NCI-H1436 (cell line): ENCODE data around the gene HSD3B2.
"Not testable (repeated sequence)": the region's sequence is repeated elsewhere in the genome, so short reads cannot be mapped to it uniquely, and the experiment has no call there.

Source experiments
- DNase-seq: peaks from one replicate; lab custom pipeline; 2025; lab: John Stamatoyannopoulos, UW

HSD3B2 gene

DNA sequence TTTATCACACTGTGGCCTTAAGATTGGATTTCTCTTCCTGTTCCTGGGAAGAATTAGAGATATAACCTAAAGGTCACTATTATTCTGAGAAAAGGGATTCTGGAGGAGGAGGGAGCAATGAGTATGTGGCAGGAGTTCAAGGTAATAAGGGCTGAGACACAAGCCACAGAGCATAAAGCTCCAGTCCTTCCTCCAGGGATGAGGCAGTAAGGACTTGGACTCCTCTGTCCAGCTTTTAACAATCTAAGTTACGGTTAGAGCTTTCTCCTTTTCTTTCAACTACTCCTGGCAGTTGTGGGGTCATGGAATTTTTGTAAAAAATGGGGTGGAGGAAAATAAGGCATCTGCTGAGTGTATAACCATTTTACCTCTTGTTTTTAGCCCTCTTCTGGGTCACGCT, at the start of gene HSD3B2:
Gene HSD3B2, plus strand, starts transcription at position 201 of the 400 bp plus-strand sequence. CDS start 270 bp downstream, outside the sequence.
- DNase-seq = no peak

DNA sequence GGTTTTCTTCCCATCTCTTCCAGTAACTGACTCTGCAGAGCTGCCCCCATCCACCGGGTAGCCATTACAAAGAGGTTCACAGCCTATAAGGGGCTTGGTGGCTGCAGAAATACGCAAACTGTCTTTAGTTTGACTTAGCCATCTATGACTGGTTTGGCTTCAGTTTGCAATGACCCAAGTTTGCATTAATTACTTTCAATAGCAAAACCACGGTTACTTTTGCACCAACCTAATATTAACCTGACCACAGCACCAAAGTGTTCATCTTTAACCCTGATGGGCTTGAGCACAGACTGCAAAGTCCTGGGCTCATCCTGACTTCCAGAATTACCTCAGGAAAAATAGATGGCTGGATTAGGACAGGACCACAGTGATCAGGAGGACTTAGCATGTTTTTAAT, 48.5 kb upstream of the HSD3B2 start:
- DNase-seq = no peak

DNA sequence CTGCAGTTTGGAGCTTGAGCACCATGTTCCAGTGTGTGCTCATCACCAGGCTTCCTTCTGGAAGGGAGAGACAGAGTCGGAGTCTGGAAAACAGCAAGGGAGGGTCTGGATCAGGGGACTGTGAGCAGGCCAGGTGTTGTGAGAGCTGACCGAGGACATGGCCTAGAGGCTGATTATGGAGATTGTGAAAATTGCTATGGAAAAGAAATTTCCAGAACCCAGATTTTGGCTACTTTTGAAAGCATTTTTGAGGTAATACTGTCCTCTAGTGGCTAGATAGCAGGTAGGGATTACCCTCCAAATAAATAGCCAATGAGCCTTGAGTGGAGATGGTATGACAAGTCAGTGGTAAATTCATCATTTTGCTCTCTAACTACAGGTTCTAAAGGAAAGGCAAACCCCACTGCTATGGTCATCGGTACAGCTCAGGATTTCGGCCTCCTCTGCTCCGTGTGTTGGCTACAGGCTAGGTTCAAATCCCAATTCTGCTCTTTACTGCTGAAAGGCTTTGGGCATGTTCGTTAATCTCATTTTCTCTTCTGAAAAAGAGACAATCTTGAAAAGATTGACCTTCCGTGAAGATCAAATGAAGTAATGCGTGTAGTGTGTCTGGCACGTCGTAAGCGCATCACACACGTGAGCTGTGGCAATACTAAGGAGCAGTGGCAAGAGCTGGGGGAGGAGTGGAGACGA, 47.4 kb upstream of the HSD3B2 start:
- DNase-seq = no peak

DNA sequence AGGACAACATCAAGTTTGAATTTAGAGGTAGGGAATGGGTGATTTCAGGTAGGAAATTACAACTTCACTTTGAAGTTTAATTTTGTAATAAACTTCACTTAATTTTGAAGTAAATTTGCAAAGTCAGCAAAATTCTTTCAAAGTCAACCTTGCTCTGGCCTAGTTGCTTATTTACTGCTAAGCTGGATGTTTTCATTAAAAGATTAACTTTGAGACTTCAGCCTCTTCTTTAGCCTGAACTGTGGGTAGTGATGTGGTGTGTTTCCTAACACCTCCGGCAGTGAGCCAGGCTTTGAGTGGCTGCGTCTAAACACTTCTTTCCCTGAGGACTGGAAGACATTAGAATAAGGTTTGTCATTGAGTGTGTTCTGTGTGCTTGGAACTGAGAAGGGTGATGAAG, 46.4 kb upstream of the HSD3B2 start, which contains the start of gene HAO2:
Gene HAO2, plus strand, starts transcription at position 232 of the 400 bp plus-strand sequence. CDS start 12,301 bp downstream, outside the sequence.
- no peak for DNase-seq

DNA sequence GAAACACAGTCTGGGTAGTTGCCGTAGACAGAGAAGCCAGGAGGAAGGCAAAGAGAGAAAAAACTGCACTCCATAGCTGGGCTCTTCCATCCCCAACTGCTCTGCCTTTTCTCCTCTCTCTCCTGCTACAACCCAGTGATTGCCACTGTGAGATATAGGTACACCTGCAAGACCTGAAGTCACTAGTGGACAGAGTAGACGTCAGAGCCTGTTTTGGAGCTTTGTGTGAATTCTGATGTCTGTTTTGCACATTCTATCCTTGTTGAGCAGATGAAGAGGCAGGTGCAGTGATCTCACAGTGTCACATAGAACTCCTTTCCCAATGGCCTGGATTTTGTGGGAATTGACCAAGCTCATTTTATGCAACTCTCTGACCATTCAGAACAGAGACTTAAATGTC, 44.2 kb upstream of the HSD3B2 start:
- DNase-seq = no peak

DNA sequence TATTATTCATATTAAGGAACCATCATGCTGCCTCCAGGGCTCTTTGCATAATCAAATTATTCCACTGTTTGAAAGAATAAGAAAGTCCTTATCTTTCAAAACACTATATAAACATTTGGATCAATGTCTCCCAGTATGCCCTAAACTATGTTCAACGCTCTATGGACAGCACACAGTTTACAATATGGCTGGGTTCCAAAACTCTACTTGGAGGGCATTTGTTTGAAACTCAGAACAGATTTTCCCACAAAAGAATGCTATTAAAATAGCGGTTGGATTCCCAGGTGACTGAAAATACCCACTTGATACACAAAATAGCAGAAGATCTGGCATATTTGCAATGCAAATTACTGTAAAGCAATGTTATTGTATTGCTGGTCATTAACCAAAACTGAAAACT, 43.1 kb upstream of the HSD3B2 start:
- DNase-seq = no peak

DNA sequence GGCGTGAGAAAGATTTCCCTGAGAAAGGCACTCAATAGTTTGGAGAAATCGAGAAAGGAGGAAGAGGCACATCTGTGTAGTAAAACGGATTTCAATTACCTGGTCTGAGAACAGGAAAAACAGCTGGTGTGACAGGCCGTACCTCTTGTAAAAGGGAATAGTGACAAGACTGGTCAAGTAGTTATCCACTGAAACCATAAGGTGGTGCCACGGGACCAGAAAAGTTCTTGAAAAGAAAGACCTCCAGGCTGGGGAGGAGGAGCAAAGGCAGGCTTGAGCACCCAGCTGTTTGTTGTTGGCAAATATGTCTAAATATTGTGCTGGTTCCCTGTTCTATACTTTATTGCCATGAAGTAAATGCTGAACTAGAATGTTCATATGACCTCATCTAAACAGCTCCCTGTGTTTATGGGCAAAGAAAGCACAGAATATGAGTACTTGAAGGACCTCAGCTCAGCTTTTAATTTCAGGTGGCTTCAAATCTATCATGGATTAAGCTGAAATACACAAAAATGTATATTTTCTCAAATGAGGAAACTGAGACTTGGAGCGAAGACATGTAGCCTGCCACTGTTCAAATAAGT, 42.4 kb upstream of the HSD3B2 start:
- DNase-seq = no peak

DNA sequence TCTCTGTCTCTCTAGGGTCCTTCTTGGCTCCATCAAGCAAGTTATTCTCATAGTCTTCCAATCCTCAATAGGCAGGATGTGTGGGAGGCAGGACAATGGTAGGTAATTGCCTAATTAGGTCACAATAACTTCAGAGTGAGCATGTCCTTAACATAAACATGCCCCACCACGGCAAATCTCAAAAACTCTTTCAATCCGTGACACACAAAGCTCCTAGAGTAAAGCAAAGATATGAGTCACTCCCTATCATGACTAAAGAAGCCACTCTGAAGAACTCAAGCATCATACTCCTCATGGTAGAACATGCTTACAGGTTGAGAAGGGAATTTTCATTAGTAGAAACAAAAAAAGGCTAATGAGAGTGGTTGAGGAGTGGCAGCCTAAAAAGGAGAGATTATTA, 41.5 kb upstream of the HSD3B2 start:
- no peak for DNase-seq

DNA sequence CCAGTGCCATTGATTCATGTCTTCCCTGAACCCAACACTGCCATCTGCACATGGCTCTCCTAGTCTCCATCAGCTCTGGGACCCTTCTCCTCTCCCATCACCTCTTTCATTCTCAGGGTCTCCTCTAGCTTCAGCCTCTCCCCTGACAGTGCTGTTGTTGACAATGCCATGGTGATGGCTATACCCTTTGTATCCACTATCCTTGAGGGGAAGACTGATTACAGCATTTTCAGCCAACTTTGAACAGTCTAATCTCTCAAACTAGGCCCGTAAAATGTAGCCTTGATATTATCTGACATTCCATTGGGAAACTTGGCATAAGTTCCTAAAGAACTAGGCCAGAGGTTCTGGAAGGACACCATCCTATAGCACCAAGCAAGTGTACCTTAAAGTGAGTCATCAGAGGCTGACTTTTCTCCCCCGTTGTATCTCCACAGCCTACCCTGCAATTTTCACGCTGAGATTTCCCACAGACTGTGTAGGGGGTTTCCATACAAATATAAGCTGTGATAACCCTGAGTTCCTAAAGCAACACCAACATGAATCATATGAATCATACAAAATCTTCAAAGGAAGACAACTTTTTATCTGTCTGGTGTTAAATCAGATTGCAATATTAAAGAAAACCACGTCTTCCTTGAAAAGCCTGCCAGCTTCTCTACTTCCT, 40.6 kb upstream of the HSD3B2 start:
- DNase-seq = no peak

DNA sequence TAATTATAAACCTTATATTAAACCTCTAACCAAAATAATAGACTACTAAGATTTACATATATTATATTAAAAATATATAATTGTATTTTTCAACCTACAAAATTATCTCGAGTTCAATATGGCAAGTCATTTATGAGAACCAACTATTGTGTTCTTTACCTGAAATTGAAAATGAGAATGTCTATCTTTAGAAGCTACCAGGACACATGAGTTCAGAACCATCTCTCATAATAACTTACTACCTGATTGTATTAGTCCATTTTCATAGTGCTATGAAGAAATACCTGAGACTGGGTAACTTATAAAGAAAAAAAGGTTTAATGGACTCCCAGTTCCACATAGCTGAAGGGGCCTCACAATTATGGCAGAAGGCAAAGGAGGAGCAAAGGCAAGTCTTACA, 39.6 kb upstream of the HSD3B2 start:
- no peak for DNase-seq

DNA sequence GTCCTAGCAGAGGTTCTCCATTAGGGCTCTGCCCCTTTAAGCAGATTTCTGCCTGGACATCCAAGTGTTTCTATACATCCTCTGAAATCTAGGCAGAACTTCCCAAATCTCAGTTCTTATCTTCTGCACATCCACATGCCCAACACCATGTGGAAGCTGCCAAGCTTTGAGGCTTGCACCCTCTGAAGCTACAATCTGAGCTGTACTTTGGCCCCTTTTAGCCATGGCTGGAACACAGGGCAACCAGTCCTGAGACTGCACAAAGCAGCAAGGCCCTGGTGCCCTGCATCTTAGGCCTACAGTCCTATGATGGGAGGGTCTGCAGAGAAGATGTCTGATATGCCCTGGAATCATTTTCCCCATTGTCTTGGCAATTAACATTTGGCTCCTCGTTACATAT, 38.4 kb upstream of the HSD3B2 start:
- DNase-seq = no peak

DNA sequence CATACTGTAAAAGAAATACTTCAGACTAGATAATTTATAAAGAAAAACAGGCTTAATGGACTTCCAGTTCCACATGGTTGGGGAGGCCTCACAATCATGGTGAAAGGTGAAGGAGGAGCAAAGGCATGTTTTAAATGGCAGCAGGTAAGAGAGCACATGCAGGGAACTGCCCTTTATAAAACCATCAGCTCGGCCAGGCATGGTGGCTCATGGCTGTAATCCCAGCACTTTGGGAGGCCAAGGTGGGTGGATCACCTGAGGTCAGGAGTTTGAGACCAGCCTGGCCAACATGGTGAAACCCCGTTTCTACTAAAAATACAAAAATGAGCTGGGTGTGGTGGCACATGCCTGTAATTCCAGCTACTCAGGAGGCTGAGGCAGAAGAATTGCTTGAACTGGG, 37.4 kb upstream of the HSD3B2 start:
- not testable (repeated sequence) for DNase-seq

DNA sequence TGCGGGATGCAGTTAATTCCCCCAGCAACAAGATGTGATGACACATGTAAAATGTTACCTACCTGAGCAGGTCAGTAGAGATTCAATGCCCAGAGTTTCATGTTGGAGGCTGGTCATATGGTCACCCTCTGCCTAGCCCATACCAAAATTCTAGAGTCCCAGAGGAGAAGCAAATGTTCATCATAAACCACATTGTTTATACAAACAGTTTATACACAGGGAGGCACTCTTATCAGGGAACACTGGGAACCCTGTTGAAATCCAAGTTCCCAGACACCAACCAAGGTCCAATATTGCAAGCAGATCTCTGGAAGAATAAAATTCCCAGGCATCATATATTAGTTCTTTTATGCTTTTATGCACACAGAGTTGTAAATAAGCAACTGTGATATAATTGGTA, 35.8 kb upstream of the HSD3B2 start:
- no peak for DNase-seq

DNA sequence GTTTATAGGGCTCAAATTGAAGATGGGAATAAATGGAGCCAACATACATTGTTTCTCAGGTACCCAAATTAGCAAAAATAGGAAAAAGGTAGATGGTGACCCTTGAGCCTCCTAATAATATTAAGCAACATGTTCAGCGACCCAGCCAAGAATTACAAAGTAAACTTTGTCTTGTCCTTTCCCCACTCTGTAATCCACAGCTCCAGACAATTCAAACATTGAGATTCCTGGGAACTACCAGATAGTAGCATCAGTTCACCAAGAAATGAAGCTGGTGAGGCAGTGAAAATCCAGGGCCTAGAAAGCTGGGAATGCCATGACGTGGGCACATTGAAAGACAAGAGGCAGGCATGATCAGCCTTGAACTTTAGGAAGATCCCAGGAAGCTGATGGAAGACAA, 34.6 kb upstream of the HSD3B2 start:
- DNase-seq = no peak

DNA sequence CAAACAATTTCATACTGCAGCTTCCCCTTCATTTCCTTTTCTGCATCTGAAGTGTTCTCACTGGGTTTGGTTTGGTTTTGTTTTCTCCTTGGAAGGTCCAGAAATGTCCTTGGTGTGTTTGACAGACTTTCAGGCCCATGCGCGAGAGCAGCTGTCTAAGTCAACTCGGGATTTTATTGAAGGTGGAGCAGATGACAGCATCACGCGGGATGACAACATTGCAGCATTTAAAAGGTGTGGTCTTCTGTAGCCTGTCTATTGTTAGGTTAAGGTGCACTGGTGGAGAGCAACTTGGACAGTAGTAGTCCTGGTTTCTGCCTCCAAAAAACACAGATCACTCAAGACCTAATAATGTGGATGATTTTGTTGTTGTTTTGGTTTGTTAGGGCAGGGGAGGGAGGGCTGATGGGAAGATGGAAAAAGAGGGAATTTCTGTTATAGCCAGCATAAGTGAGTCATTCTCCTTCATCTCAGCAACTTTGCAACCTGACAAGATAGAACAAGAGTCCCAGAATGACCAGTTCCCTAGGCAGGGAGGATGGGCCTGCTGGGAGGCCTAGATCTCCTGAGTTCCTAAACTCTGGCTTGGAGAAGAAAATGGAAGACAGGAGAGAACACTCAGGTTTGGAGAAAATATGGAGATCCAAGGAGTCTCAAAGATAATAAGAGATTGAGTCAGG, 33.8 kb upstream of the HSD3B2 start:
- DNase-seq = no peak

DNA sequence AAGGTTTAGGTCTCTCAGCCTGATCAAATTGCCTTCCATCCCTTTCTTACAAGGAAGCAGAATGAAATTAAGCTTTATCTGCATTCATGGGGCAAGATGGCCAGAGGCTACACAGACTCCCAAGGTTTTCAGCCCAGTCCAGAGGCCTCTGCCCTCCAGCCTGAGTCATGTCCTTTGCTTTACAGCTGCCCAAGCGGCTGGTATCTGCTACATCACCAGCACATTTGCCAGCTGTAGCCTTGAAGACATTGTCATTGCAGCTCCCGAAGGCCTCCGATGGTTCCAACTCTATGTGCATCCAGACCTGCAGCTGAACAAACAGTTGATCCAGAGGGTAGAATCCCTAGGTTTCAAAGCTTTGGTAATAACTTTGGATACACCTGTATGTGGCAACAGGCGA, 30.4 kb upstream of the HSD3B2 start:
- no peak for DNase-seq

DNA sequence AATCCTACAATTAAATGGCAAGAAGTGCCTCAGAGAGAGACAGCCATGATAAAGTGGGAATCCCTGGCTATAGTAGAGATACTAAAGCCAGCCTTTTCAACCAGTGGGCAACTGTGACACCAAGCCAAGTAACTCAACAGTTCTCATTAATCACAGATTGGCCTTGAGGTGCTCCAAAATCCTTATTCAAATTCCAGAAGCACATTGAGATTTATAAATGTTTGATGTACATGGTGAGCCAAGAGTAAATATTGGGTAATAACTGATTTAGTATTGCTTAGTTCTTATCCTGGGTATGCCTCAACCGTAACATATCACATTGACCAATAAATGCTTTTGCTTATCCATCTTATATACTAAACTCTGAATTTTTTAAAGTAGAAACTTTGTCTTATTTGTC, 29.3 kb upstream of the HSD3B2 start:
- DNase-seq = no peak

DNA sequence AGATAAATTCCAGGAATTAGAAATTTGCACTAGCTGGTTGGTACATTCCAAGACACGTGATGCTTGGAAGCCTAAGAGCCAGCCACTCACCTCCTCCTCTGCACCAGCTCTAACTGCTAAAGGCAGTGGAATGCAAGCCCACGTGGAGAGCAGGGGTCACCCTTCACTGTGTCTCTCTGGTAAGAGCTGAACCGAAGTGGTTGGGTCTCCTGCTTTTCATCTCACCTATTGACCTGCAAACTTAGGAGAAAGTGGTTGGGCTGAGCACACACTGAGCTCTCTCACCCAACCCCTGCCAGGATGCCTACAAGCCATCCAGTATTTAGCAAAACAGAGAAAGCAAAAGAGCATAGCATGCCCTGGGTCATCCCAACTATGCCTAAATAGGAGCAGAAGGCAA, 27.1 kb upstream of the HSD3B2 start:
- DNase-seq = no peak

DNA sequence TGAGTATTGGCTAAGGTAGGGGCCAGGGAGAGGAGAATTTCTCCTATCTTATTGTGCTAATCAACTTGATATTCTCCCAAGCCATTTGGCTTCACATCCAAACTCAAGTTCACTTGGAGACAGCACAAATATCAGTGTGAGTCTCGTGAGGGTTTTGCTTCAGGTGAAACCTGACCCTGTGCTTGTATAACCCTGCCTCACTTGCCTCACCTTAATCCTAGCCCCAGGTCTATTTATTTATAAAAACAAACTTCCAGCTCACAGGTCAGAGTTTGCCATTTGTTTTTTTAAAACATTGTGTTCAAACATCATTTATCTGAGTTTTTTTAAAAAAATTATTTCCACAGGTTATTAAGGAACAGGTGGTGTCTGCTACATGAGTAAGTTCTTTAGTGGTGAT, 26.5 kb upstream of the HSD3B2 start:
- DNase-seq = no peak

DNA sequence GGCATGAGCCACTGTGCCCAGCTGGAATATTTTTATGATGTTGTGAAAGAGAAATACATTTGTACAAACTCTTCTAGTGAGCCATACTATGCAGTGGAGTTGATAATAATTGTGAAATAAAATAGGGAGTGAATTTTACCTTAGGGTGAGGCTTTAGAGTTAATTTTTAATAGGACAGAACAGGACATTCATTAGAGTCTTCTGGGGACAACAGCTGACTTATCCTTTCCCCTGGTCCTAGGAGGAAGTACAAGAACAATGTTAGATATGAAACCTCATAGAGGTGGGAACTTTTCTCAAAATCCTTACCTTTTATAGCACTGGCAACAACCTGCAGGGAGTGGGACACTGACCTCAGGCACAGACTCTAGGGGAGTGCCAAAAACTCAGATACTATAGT, 24.4 kb upstream of the HSD3B2 start:
- DNase-seq = no peak

DNA sequence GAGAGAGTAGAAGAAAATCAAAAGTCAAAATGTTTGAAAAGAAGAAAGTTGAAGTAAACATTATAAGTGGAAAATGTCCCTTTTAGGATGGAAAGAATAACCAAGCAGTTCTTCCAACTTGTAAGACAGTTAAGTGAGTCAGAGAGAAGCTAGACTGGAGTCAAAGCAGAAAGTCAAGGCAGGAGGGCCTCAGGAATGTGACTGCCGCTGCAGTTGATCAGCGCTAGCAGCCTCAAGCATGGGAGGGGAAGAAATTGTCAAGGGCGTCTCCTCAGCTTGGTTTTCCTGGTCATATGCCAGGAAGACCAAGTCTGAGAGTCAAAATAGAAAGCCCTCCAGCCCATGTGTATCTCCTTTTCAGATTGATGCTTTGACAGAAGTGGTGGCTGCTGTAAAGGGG, 23.2 kb upstream of the HSD3B2 start:
- DNase-seq = no peak

DNA sequence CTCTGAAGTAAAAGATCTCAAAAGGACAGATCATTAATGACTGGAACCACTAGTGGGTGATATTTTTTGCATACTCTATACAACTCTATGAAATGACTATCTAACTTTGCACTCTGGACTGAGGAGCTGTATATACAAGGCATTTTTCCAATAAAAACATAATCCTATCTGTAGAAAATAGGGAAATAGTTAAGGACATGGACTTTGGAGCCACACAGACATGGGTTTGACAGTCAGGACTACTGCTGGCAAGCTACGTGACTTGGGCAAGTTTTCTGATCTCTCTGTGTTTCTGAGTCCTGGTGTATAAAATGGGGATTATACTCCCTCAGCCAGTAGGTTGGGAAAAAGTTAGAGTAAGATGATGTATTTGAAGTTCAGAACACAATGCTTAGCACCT, 20.9 kb upstream of the HSD3B2 start:
- DNase-seq = no peak

DNA sequence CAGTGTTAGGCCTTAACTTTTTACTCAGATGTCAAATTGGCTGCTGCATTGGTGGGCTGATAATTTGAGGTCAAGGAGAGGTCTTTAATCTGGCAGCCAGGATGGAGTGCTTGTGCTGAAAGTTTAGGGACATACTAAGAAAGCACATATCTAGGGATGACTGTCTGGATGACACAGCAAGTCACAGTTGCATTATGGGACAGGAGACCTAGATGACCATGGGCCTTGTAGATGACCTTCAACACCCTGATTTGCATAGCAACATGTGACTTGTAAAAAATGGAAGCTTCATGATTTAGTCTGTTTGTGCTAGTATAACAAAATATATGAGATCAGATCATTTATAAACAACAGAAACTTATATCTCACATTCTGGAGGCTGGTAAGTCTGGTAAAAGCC, 18.0 kb upstream of the HSD3B2 start:
- DNase-seq = no peak
